ENCODE data around the gene CPEB4.

The CPEB4 gene

DNA sequence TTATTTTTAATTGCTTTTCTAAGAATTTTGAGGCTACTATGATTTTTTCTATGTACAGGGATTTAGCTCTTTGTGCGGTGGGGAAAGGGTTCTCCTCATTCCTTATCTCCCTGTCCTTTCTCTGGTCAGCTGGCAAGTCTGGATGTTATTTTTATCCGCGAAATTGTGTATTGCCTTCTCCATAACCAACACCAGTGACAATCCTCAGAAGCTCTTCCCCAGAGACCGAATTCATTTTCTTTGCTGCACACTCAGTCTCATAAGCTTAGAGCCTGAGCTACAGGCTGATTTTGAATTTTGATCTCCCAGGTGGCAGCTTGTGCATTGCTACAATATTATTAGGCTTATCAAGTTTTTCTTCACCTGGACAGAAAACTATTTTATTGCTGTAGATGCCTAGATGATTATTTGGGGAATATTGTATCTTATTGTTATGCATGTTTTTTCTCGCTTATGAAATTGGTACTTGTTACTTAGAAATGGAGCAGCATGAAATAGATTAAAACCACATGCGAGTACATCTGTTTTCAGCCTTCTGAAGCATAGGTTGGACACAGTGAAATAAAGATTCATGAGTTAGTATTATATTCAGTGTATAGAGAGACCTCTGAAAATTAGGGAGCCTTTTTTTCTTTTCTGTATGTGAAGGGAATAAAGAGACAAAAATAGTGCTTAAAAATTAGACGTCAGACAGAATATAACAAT lies 27.3 kb downstream of the CPEB4 start:
- DNase-seq (ENCODE audit: low spot score), result no peak

DNA sequence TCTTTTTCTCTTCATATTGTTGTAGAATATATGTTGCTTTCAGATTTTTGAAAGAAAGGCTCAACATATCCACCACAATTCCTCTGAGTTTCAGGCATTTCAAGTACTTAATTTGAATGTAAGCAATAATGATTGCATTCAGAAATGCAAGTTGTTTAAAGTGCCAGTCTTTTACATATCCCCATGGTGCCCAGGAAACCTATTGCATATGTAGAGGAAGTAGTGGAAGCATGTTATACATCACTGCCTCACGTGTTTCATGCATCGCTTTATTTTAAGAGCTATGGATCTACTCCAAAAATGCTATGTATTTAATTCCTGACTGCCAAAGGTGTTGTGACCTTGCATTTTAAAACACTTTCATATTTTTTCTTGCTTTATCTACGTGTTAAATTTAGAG lies 28.1 kb downstream of the CPEB4 start:
- DNase-seq (ENCODE audit: low spot score), result no peak

DNA sequence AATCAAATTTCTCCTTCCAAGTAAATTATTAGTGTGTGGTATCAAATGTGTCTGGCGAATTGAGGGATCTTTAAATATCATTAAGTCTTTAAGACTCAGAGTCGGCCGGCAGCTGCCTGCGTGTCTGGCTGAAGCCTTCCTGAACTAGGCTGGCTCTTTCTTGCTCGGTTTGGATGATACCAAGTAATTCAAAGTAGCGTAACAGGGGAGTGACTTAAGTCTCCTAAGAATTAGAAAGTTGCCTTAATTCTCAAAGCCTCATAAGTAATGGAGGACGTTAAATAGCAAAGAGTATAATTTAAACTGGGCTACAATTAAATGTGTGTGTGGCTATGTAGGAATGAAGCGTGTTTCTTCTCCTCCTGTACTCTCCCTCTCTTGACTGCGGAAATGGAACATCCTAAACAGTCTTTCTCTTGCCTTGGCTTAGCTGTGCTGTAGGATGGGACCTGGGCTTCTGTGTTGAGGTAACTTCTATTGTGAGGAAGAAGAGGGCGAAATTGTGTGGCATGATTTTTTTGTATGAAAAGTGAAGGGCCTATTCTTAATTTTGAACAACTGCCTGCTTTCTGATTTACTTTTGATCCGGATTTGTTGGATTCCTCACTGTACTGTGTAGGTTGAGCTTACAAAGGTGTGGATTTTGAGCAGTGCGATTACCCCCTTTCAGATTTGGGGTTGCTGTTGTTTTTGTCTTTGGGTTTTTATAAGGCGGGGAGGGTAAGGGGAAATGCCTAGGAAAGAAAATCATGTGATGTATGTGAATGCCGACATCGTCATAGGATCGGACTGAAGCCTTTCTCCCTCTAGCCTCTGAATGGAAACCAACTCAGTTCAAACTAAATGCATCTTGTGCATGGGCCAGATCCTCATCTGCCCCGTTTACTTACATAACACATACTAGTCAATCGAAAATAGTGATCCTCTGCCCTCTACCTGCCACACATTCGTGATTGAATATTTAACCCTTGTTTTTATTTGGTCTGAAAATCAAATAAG lies 29.9 kb downstream of the CPEB4 start:
- DNase-seq (ENCODE audit: low spot score), result peak; percentile 90

GRCh38 chr5:173919443-173919842 lies 31.3 kb downstream of the CPEB4 start:
- DNase-seq (ENCODE audit: low spot score), result peak; percentile 78

DNA sequence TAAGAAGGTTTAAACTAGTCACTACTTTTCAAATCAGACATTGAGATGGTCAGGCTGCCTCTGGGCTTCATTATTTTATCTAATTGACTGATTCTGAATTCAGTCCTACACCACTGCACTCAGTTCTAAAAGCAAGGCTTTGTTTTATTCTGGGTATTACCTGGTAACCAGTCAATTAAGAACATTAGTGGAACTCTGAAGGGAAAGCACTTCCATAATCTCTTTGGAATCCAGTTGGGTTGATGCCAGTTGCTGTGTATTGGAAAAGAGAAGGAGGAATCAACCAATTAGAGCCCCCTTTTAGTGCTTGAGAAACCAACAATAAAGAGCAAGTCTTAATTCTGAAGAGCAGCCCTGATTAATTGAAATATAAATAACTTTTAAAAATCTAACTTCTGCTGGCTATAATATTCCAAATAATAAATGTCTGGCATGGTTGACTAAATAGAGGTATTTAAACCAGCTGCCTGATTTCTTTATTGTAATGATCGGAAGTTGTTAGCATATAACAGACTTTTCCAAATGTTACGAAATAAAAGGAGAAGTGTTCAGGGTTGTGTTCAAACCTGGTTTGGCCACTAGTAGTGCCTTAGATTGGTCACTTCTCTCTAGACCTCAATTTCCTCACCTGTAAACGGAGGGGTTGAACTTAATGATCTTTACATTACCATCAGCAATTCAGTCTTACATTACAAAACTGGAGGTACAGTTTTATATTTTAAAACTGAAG lies 32.0 kb downstream of the CPEB4 start:
- no peak for DNase-seq (ENCODE audit: low spot score)

DNA sequence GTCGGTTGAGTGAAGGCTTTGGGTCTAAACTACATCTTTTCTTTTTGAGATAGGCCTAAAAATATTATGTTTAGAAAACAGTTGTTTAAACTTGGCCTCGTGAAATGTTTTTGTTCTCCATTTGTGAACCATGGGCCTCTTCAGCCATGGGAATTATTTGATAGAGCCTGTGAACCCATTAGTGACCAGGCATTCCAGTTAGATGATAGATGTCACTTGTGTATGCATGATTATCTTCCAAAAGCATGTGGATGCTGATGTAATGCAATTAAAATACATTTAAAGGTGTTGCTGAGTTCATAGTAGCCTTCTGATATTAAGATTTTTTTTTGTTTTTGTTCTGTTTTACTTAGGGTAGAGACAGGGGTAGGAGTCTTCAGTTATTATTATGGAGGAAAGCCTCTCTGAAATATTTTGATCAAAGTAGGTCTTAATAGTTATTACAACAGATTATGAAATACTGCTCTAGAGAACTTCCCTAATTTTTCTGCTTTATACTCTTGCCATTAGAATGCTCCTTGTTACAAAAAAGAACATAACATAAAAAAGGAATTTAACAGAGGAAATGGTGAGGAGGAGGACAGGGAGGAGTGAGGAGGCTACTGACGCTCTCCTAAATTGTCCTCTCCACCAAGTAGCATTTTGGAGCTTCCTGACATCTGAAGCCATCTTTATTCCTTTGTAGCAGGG lies 32.9 kb downstream of the CPEB4 start:
- DNase-seq (ENCODE audit: low spot score), result peak; percentile 24

DNA sequence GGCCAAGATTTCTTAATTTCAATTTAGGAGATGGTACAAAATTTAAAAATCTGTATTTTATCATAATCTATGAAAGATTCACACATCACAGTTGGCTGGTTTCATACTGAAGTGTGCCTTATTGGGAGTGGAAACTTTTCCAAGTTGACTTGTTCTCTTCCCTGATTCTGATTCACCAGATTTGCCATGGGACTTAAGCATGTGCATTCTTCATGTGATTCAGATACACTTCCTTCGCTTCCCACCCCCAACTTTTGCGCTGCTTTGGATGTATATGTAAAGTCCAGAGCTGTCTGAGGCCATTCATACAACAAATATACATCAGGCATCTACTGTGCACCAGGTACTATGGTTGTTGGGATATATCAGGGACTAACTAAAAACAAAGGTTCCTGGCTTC lies 34.4 kb downstream of the CPEB4 start:
- DNase-seq (ENCODE audit: low spot score), result no peak

DNA sequence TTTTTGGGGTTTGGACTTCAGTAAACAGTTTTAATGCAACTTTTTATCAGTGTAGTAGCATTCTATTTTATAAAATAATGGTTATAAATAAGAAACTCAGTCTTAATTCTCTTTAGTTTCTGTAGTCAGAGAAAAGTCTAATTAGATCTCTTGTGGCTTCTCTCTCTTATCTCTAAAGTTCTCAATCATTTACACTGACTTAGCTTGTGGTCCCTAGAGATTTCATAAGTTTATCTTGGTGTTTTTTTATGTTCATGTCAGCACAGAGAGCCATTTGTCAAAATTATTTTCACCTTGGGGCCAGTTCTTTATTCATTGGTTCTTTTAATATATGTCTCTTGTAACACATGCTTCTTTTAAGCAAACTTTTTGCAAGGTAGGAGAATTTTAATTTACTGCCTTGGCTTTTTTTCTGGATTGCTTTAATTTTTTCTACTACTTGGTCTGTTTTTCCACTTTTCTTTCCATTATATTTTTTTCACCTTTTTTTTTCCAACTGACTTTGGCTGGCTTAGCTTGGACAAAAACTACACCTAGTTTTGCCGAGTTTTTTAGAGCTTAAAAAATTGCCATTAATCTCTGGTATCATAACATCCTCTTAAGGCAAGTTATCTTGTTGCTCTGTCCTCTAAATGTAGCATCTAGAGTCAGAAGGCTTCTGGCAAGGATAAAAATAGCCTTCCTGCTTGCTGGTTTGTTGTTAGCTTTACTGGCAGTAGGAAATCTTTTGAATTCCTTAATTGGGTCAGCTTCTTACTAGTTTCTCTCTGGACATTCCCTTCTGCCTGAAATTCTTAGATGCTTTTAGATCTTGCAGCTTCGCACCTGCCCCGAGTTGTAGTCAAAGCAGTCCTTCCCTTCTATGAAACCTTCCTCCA lies 35.3 kb downstream of the CPEB4 start:
- DNase-seq (ENCODE audit: low spot score), result no peak

DNA sequence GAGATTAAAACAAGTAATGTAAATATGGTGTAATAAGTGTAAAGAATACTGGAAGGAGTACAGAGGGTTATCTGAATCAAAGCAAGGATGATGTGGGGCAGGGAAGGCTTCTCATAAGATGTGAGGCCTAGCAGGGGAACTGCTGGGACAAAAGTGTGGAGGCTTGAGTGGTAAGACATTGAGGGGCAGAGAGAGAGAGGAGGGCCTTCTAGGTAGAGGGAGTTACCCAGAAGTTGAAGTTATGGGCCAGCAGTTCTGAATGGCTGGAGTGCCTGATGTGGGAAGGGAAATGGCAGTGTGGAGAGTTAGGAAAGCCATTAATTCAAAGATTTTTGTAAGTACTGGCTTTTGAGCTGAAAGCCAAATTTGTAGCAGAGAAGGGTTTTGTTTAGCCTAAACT lies 36.8 kb downstream of the CPEB4 start:
- no peak for DNase-seq (ENCODE audit: low spot score)

DNA sequence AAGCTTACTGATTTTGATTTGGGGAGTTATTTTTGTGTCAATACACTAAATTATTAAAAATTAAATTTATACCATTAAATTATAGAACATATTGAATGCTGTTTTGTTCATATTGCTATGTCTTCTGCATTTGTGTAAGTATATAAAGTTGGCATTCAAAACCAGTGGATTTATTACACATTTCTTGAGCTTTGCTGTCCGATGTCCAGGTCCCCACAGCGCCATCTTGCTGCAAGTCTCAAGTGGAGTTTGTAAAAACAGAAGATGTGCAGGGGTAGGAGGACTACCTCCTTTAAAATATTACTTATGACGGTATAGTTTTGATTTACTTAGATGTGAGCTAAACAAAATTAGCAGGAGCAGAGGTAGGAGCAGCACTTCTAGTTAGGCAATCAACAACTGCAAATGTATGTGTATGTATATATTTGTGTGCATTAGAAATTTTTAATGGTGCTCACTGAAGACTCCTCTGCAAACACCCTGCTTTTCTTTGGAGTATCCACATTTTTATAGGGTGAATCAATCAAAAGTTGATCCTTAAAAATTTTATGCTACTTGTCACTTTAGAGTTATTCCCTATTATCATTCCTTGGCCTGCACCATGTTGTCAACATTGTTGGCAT lies 37.4 kb downstream of the CPEB4 start:
- DNase-seq (ENCODE audit: low spot score), result peak; percentile 48

DNA sequence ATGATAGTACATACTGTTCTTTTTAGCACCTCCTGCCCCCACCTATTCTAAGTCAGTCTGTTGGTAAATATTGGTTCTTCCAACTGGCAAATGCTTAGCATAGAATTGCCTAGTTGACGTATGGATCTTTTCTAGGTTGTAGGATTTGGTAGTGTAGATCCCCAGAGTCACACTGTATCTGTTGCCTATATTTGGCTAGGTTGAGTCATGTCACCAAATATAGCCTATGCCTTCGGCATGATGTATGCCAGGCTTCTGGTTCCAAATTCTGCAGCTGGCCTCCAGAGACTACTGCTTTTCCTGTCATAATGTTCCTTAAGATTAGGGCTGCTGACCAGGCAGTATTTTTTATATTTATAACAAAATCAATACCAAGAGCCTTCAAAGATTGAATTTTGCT lies 38.2 kb downstream of the CPEB4 start:
- DNase-seq (ENCODE audit: low spot score), result peak; percentile 39

DNA sequence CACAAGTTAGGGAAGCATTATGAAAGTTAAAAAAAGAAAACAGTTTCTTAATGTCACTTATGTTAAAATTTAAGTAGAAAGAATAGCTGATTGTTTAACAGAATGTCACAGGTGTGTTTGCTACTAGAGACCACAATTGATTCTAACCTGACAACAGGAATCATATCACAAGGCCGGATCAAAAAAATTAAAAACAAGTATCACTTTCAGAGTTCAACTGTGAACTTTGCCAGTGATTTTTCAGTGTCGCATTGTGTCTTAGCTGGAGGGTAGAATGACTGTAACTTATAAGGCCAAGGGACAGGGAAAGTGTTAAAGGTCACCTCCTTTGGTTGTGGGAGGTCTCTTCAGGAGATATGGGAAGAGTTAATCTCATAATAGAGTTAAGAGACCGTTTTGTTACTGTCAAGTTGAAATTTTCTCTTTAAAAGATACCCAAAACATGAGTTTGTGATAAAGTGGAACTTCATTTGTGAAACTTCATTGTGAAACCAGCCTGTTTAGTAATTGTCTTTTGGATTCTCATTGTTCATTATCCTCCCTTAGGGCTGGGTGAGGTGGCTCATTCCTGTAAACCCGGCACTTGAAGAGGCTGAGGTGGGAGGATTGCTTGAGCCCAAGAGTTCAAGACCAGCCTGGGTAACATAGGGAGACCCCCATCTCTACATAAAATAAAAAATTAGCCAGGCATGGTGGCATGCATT lies 40.9 kb downstream of the CPEB4 start:
- no peak for DNase-seq (ENCODE audit: low spot score)

DNA sequence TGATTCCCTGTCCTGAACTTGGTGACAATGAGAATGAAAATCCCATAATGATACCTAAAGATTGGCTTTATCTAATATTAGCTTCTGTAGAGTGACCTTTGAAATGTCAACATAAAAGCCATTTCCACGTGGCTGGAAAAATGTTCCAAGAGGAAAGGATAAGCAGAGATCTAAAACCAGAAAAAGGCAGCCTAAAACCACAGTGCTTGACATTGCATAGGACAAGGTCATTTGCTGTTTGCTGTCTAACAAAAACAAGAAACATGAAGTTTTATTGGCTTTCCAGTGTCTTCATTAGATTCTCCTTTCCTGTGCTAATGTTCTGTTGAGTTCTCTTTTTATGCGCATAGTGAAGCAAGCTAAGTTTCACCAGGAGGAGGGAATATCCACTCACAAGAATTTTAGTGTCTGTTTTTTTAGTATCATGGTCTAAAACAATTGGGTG lies 44.6 kb downstream of the CPEB4 start:
- no peak for DNase-seq (ENCODE audit: low spot score)

- no peak for DNase-seq (ENCODE audit: low spot score)
Measured at GRCh38 chr5:173933901-173934300, 45.8 kb downstream of the CPEB4 start.

DNA sequence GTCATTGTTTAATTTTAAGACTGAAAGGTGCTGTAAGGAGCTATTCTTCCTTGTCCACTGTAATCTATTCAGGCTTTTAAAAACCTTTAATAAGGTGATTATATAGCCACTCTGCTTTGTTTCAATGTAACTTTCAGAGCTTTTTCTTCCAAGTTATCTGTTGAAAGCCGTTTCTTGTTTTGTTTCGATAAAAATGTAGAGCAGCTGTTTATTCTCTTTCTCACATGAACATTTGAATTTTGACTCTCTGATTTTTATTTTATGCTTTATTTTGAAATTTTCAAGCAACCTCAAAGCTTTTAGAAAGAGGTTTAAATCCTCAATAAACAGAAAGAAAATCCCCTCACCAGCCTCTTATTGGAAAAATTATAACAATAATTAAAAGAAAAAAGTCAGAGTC lies 47.2 kb downstream of the CPEB4 start:
- DNase-seq (ENCODE audit: low spot score), result no peak

- DNase-seq (ENCODE audit: low spot score), result no peak
Measured at GRCh38 chr5:173940269-173940668, 52.1 kb downstream of the CPEB4 start.

DNA sequence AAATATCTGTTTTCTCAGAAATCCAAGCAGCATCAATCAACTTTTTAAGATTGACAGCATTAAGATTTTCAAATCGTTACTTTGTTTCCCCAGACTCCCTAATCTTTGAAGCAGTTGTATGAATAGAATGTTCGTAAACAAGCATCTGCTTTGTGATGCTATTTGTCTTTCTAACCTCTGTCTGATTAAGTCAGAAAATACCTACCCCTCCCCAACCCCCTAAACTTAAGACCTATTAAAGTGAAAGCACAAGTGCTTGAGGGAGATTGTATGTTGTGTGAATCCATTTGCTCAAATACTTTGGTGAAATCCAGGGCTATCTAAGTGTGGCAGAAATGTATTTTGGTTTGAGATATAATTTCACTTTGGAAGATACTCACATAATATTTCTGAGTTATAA lies 53.0 kb downstream of the CPEB4 start:
- no peak for DNase-seq (ENCODE audit: low spot score)

- DNase-seq (ENCODE audit: low spot score), result no peak
Measured at GRCh38 chr5:173941758-173942401, 53.7 kb downstream of the CPEB4 start.

DNA sequence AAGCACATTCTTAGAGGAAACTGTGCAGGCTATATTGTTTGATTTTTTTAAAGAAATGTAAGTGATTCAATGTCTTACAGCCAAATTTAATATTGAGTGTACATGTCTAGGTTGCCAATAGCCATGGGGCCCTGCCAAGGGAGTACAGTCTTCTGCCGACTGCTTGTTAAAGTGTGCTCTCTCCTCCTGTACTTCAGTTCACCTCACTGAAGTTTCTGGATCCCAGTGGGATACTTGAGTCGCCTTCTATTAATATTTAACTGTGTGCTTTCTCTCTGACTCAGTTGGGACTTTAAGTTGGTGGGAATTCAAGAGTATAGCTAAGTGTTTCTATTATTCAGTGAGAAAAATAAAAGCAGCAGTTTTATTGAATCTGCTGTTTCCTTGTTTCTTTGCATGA lies 56.4 kb downstream of the CPEB4 start:
- DNase-seq (ENCODE audit: low spot score), result no peak

All from RKO (cell line).